ENCODE data around the gene RAB20. TPM values are rescaled to one million over a fixed set of nuclear protein-coding genes. Genes with fewer than 3 reads are reported as not detected.
"Not testable (repeated sequence)": the region's sequence is repeated elsewhere in the genome, so short reads cannot be mapped to it uniquely, and the experiment has no call there.

The RAB20 gene
- polyA plus RNA-seq, 5 donors, result 16.0 to 23.2 (median 20.7) TPM

- no peak for DNase-seq
Observed at GRCh38 chr13:110576736-110577476, 15.4 kb upstream of the RAB20 start.

DNA sequence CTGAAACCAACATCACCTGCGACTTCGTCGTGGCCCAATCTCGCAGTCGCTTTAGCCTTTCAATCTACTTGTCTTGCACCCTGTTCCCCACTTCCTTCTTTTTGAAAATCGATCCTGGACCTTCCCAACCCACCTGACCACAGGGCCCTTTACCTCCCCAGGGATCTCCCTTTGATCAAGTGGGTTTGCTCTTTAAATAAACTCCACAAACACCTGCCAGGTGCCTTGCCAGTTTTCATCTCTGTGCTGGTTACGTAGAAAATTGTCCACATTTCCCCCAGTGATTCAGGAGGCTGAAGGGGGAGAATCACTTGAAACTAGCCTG lies 14.5 kb upstream of the RAB20 start:
- DNase-seq, result no peak

DNA sequence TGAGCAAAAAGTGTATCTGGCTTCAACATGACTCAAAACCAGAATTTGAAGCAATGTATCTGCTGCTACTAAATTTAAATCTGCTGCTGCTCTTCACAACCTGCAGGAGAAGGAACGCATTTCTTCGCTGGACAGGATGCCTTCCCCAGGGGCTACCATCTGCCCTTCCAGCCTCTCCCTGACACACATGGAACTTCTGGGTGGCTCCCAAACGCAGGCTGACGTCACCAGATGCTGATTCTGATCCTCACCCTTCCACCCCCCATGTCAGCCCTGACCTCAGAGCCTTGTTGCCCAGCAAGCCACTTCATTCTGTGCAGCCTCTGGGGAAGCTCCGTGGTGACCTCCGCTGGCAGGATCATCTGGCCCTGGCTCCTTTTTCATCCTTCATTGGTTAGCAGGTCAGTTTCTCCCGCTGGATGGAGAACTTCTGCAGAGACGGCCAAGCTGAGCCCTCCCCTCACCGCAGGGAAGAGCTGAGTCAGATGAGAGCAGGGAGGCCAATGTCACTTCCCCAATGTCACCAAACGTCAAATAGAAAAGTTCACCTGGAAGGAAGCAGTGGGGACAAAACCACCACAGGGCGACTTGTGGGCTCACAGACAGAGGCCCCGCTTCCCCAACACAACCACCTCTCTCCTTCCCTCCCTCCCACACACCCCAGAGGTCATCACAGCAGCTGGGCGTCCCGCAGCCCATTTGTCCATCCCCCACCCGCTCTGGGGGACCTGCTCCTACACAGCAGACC lies 14.0 kb upstream of the RAB20 start:
- DNase-seq, result no peak

DNA sequence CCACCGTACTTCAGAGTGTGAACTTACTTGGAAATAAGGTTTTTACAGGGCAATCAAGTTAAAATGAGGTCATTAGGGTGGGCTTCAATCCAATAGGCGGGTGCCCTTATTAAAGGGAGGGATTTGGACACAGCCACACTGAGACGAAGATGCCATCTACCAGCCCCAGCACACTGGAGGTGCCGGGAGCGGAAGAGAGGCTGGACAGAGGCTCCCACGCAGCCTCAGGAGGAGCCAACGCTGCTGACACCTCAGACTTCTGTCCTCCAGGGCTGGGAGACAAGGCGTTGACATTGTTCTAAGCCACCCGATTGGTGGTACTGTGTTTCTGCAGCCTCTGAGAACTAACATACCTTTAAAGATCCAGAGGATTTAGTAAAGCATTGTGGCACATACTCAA lies 12.6 kb upstream of the RAB20 start:
- no peak for DNase-seq

DNA sequence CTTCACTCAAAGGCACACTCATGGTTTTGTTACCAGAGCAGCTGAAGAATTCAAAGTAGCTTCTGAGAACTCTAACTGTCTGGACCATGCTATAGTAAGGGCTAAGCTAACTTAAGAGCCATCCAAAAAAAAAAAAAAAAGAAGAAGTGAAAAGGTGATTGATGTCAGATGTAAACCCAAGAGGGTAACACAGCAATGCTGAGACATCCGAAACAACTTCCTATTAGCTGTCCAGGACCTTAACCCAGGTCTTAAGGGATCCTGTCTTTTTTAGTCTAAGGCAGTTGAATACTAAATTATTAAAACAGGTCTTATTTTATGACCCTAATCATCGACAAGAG lies 11.2 kb upstream of the RAB20 start:
- no peak for DNase-seq

DNA sequence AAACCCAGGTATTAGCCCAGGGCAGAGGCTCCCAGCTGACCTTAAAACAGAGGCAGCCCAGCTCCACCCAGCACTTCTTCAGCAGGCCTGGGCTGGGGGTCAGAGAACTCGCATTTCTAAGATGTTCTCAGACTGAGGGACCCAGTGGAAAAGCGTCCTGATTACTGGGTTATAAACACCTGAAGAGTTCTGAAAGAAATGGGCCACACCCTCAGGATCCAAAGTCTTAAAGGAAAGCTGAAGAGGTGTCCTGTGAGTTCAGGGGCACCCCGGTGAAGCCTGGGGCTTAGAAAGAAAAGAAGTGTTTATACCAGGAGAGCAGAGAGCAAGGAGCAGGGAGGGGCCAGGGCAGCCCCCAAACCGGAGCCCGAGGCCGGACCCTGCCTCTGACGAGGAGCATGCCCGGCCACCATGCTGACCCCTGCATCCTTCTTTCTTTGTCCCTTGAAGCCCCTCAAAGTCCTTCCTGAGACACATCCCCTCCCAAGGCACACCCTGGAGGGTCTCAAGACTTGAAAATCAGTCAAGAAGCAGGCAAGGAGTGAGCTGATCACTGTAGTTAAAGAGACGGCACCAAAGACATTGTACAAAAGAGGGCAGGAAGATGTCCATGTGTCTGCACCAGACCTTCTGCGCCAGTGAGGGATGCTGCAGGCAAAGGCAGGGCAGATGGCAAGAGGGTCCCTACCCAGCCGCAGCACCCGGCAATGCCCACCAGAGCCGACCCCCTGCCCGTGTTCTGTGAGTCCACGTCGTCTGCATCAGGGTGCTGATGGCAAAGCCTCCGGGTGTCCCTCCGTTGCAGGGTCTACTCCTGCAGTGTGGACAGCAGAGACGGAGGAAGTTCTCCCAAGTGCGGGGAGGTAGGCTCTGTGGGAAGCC lies 10.6 kb upstream of the RAB20 start:
- DNase-seq, result no peak

DNA sequence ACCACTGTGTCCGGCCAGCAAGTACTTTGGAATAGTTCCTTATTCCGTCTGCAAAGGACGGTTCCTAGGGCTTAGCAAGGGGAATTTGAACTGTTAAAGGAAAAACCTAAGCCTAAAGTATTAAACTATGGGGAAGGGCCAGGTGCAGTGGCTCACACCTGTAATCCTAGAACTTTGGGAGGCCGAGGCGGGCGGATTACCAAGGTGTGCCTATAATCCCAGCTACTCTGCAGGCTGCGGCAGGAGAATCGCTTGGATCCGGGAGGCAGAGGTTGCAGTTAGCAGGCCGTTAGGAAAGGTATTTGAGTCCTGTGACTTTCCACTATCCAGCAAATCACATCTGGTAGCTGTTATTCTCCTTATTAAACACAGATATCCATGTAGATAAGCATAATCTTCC lies 9.4 kb upstream of the RAB20 start:
- no peak for DNase-seq

GRCh38 chr13:110569962-110570361 lies 8.4 kb upstream of the RAB20 start:
- DNase-seq, result not testable (repeated sequence)

DNA sequence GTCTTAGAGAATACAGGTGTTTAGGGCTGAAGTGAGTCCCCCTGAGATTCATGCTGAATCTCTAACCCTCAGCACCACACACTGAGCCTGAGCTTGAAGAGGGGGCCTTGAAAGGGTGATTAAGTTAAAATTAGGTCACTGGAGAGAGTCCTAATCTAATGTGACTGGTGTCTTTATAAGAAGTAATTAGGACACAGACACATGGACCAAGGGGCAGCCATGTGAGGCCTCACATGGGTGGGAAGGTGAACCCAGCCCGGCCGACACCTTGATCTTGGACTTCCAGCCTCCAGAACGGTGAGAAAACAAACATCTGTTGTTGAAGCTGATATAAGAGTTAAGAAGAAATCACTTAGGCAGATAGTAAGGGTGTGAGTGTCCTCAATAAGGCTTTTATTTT lies 7.1 kb upstream of the RAB20 start:
- no peak for DNase-seq

- DNase-seq, result no peak
Observed at GRCh38 chr13:110566171-110566570, 4.6 kb upstream of the RAB20 start.

- no peak for DNase-seq
Observed at GRCh38 chr13:110565296-110565695, 3.8 kb upstream of the RAB20 start.

DNA sequence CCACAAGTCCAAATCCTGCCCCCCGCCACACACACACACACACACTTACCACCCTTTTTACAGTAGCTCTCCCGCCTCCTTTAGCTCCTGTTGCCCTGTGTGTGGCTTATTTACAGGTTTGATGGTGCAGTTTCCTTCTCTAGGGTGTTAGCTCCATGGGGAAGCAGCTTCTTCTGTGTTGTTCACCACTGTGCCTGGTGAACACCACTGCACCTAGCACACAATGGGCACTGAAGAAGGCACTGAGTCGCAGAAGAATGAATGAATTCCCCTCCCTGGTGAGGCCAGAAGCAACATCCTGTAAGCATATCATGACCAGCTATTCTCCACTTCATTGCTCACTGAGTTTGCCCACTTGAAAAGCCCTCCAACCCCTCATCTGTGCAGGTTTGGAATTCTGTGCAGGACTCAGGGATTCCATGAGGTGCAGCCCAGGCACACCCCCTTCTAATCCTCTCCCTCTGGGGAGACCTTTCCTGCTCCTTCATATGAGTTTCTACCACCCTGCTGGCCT lies 3.0 kb upstream of the RAB20 start:
- no peak for DNase-seq

DNA sequence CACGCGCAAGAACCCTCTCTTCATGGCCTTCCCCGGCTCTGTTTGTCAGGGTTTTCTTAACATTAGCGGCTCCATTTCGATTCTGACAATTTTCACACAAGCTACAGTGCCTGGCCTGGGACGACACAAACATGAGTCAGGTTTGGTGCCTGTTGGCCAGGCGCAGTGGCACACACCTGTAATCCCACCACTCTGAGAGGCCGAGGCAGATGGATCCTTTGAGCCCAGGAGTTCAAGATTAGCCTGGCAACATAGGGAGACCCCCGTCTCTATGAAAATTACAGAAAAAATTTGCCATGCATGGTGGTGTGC lies 1.9 kb upstream of the RAB20 start:
- no peak for DNase-seq

DNA sequence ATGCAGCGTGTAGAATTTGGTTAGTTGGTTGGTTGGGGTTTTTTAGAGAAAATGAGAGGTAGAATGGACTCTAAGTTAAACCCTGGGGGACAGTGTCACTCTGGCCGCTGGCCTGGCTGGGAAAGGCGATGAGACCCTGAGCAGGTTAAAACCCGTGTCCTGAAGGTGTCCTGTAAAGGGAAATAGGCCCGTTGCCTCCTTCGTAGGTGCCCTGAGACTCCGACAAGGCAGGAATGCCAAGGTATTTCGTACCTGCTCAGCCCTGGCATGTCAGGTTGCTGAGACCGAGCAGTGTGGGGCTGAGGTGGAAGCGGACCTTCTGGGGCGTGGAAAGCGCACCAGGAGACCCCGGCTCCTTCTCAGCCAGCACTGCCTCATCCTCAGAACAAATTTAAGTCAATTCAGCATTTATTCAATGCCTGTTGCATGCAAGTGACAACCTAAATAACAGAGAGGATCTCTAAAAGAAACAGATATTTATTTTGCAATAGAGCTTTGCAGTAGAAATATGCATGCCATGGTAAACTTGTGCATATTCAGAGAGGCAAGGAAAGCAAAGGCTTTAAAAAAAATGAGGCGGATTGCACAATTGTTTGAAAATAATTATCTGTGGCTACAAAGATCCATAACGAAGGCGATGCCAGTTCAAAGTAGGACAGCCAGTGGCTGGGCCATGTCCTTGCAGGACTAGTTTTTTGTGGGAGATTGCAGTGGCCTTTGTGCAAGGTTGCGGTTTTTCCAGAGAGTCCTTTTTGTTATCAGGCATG lies 1.4 kb upstream of the RAB20 start:
- DNase-seq, result no peak

DNA sequence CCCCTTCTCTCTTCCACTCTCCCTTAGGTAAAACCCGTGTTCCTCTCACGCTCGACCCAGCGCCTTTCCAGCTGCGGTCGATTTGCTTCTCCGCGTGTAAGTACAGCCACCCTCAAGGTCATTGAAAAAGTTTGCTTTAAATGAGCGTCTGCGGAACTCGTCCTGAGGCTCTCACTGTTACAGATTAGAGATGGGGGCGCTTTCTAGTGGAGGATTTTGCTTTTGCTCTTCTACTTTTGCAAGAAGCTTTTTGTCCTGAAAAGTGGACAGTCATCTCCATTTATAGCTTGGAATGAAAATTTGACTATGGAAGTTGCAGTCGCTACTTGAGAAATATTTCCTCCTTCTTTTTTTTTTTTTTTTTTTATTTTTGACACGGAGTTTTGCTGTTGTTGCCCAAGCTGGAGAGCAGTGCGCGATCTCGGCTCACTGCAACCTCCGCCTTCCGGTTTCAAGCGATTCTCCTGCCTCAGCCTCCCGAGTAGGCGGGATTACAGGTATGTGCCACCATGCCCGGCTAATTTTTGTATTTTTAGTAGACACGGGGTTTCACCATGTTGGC lies 595 bp upstream of the RAB20 start:
- DNase-seq, result no peak

GRCh38 chr13:110560601-110561343 lies 750 bp downstream of the RAB20 start:
- DNase-seq, result no peak

GRCh38 chr13:110559986-110560385 lies 1.5 kb downstream of the RAB20 start:
- DNase-seq, result no peak

- peak in 1 of 2 donors; percentile 54 for DNase-seq
Observed at GRCh38 chr13:110559429-110559943, 2.0 kb downstream of the RAB20 start.

DNA sequence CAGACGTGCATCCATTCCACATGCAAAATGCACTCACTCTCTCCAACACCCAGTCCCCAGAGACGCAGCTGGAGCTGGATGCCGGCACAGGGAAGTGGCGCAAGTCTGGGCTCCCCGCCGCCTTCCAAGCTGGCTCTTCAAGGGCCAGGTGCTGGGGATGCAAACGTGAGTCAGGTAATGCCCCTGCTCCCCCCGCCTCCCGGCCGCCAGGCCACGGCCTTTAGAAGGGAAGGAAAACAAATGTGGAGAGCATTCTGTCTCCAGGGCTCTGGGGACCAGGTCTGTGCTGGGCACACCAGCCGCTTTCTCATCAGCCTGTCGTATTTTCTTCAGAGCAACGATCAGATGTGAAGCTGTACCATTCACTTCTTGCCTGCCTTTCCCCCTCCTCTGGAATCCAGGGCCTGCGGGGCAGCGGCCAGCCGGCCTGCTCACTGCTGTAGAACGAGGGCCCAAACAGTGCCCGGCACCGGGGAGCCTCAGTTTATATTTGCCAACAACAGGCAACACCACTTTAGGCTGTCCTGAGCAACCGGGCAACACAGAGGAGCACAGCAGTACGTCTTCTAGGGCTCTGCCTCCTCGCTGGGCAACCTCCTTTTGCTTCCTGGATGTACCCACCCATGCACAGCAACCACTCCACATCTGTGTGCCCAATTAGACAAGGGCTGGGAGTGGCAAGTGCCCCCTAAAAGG lies 3.8 kb downstream of the RAB20 start:
- no peak for DNase-seq

DNA sequence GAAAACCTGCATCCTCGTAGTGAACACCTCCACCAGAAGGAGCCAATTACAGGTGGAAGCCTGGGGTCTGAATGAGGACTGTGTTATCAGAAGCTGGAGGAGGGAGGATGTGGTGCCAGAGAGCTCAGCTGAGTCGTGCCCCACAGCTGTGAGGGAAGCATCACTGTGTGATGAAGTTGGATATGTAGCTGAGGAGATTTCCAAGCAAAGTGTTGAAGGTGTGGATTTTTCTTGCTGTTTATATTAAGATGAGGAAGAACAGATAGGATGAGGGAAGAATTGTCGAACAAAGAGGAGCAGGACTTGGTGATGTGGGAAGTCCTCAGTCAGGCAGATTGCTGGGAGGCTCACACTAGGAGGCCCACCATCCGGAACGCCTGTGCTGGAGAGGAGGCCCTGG lies 4.4 kb downstream of the RAB20 start:
- no peak for DNase-seq
